Suprapubic skin (tissue), 4 donors: ENCODE results near the gene SUSD6. TPM values are rescaled to one million over a fixed set of nuclear protein-coding genes. Genes with fewer than 3 reads are reported as not detected.

ENCODE experiments used
- DNase-seq, 2 donors: peaks; one replicate each; pipeline ENCODE4 v3.0.0-alpha.2; 2019; ENCODE audit warnings: low spot score in 2 of 2
- H3K27ac ChIP-seq: fragments of 200-600 bp; sonication (generic); one replicate; pipeline ENCODE4 v1.5.1; 2019
- H3K27me3 ChIP-seq: fragments of 200-600 bp; sonication (generic); one replicate; pipeline ENCODE4 v1.5.1; 2019
- H3K36me3 ChIP-seq: fragments of 200-600 bp; sonication (generic); one replicate; pipeline ENCODE4 v1.5.1; 2019
- H3K4me1 ChIP-seq: fragments of 200-600 bp; sonication (generic); one replicate; pipeline ENCODE4 v1.5.1; 2019
- H3K4me3 ChIP-seq: fragments of 200-600 bp; sonication (generic); one replicate; pipeline ENCODE4 v1.5.1; 2019; ENCODE audit warnings: mild to moderate bottlenecking
- H3K9me3 ChIP-seq: fragments of 200-600 bp; sonication (generic); one replicate; pipeline ENCODE4 v1.5.1; 2019
- CTCF ChIP-seq, 2 donors: fragments of 200-600 bp in 1 of 2; fragments of 450-650 bp in 1 of 2; sonication (generic) in 1 of 2; IDR thresholded peaks; one replicate each; pipeline ENCODE4 v1.5.1; 2016 to 2019; ENCODE audit warnings: antibody characterized with exemption in 2 of 2, mild to moderate bottlenecking in 1 of 2, moderate library complexity in 1 of 2
- EP300 ChIP-seq: sonication (generic); formaldehyde crosslinking; IDR thresholded peaks from one replicate; pipeline ENCODE4 v1.6.1; 2017; ENCODE audit warnings: antibody characterized with exemption
- POLR2A ChIP-seq, 2 donors: fragments of 450-650 bp; IDR thresholded peaks; one replicate each; pipeline ENCODE4 v1.6.1; 2017; ENCODE audit warnings: antibody characterized with exemption in 2 of 2, mild to moderate bottlenecking in 2 of 2, moderate library complexity in 2 of 2
- POLR2AphosphoS5 ChIP-seq, 3 donors: sonication (generic); formaldehyde crosslinking; IDR thresholded peaks; one replicate each; pipeline ENCODE4 v1.6.1; 2017; ENCODE audit warnings: antibody characterized with exemption in 3 of 3
- WGBS: methylation state at CpG from one replicate; pipeline ENCODE4 v1.1.5; 2018; 5-methylcytosine and 5-hydroxymethylcytosine counted together
- total RNA-seq, 4 donors: library from RNA; depleted of rRNA; stranded (reverse); fragments of >200 nt; gene quantifications; one replicate each; pipeline ENCODE4 v1.1.0, GENCODE V29; 2016

SUSD6 gene
- total RNA-seq, 4 donors from 2014 or later, result 45.1 to 60.4 (median 56.7) TPM

GRCh38 chr14:69682621-69683263 lies 71.3 kb downstream of the SUSD6 start:
- 38% methylated on average over 1 of the region's 1 CpG for WGBS
- no peak for DNase-seq
- Histone ChIP-seq H3K4me1 (peaks cover 67% of the 10 kb centered on the region), H3K27me3 (no peaks in the 10 kb centered on the region), H3K27ac (peak overlapping the region; percentile 69), H3K4me3 (no peak overlapping the region), H3K9me3 (no peaks in the 10 kb centered on the region), H3K36me3 (no peaks in the 10 kb centered on the region)
- TF ChIP-seq CTCF (IDR thresholded peaks at IDR 0.05) (no peak), POLR2AphosphoS5 (IDR thresholded peaks at IDR 0.05) (peak in 1 of 3 donors; percentile 14), POLR2A (IDR thresholded peaks at IDR 0.05) (no peak), EP300 (no peak)

GRCh38 chr14:69683971-69684370 lies 72.6 kb downstream of the SUSD6 start:
- no peaks in the 10 kb centered on the region for H3K27me3 ChIP-seq
- no peak overlapping the region for H3K4me3 ChIP-seq
- no peak for TF ChIP-seq CTCF (IDR thresholded peaks at IDR 0.05)
- no peak for TF ChIP-seq POLR2AphosphoS5 (IDR thresholded peaks at IDR 0.05)
- TF ChIP-seq POLR2A (IDR thresholded peaks at IDR 0.05), result no peak
- TF ChIP-seq EP300, result no peak
- WGBS, result 64% methylated on average over 3 of the region's 3 CpGs
- H3K4me1 ChIP-seq, result peaks cover 79% of the 10 kb centered on the region
- H3K36me3 ChIP-seq, result no peaks in the 10 kb centered on the region
- H3K27ac ChIP-seq, result peak overlapping the region; percentile 75
- no peak for DNase-seq
- H3K9me3 ChIP-seq, result no peaks in the 10 kb centered on the region

- Histone ChIP-seq H3K27ac (peak overlapping the region; percentile 75), H3K4me3 (no peak overlapping the region), H3K27me3 (no peaks in the 10 kb centered on the region), H3K9me3 (no peaks in the 10 kb centered on the region), H3K4me1 (peaks cover 80% of the 10 kb centered on the region), H3K36me3 (no peaks in the 10 kb centered on the region)
- WGBS, result 47% methylated on average over 6 of the region's 6 CpGs
- DNase-seq, result no peak
- TF ChIP-seq EP300 (no peak), POLR2AphosphoS5 (IDR thresholded peaks at IDR 0.05) (no peak), POLR2A (IDR thresholded peaks at IDR 0.05) (no peak), CTCF (IDR thresholded peaks at IDR 0.05) (no peak)
Observed at GRCh38 chr14:69684461-69685217, 73.2 kb downstream of the SUSD6 start.

GRCh38 chr14:69685218-69685616 lies 73.8 kb downstream of the SUSD6 start:
- no peaks in the 10 kb centered on the region for H3K36me3 ChIP-seq
- no peak for DNase-seq
- peak overlapping the region; percentile 75 for H3K27ac ChIP-seq
- peaks cover 78% of the 10 kb centered on the region for H3K4me1 ChIP-seq
- WGBS, result 46% methylated on average over 3 of the region's 3 CpGs
- H3K27me3 ChIP-seq, result no peaks in the 10 kb centered on the region
- no peak for TF ChIP-seq EP300
- no peak for TF ChIP-seq POLR2A (IDR thresholded peaks at IDR 0.05)
- no peak for TF ChIP-seq CTCF (IDR thresholded peaks at IDR 0.05)
- no peak for TF ChIP-seq POLR2AphosphoS5 (IDR thresholded peaks at IDR 0.05)
- H3K4me3 ChIP-seq, result no peak overlapping the region
- H3K9me3 ChIP-seq, result no peaks in the 10 kb centered on the region

GRCh38 chr14:69685716-69686115 lies 74.3 kb downstream of the SUSD6 start:
- Histone ChIP-seq H3K9me3 (no peaks in the 10 kb centered on the region), H3K4me3 (no peak overlapping the region), H3K27me3 (no peaks in the 10 kb centered on the region), H3K36me3 (no peaks in the 10 kb centered on the region), H3K4me1 (peaks cover 73% of the 10 kb centered on the region), H3K27ac (peak overlapping the region; percentile 75)
- no peak for DNase-seq
- TF ChIP-seq POLR2A (IDR thresholded peaks at IDR 0.05) (no peak), CTCF (IDR thresholded peaks at IDR 0.05) (no peak), POLR2AphosphoS5 (IDR thresholded peaks at IDR 0.05) (no peak), EP300 (no peak)
- 13% methylated on average over 6 of the region's 6 CpGs for WGBS
